HepG2 (cell line): ENCODE measurements around the gene ABHD6. TPM values are rescaled to one million over a fixed set of nuclear protein-coding genes. Genes with fewer than 3 reads are reported as not detected.

Source experiments
- AGO2 ChIP-seq: fragments of 200-400 bp; formaldehyde crosslinking; optimal IDR thresholded peaks from 2 replicates; pipeline ENCODE3; 2017; ENCODE audit warnings: mild to moderate bottlenecking, low read depth, low read length, moderate library complexity
- CENPT ChIP-seq: sonication (generic); formaldehyde crosslinking; IDR thresholded peaks from 2 replicates; pipeline ENCODE4 v1.8.0; 2022; ENCODE audit warnings: low read depth, mild to moderate bottlenecking, moderate library complexity, missing genetic modification reagents
- FOXM1 ChIP-seq: sonication (generic); formaldehyde crosslinking; IDR thresholded peaks from 2 replicates; pipeline ENCODE4 v1.5.0; 2020; ENCODE audit warnings: missing genetic modification reagents
- GTF3A ChIP-seq: sonication (generic); formaldehyde crosslinking; conservative IDR thresholded peaks from 2 replicates; pipeline ENCODE4 v1.4.0; 2020; ENCODE audit warnings: mild to moderate bottlenecking, missing genetic modification reagents
- KDM5A ChIP-seq: fragments of 200-600 bp; sonication (generic); IDR thresholded peaks from 2 replicates; pipeline ENCODE4 v1.7.0; 2018; ENCODE audit warnings: antibody characterized with exemption, mild to moderate bottlenecking, low read length, borderline replicate concordance
- MED1 ChIP-seq: sonication (generic); formaldehyde crosslinking; IDR thresholded peaks from 2 replicates; pipeline ENCODE4 v1.4.0; 2020; ENCODE audit warnings: missing genetic modification reagents
- PHF8 ChIP-seq: sonication (generic); formaldehyde crosslinking; IDR thresholded peaks from 2 replicates; pipeline ENCODE4 v1.5.0; 2020; ENCODE audit warnings: missing genetic modification reagents
- RORA ChIP-seq: sonication (generic); formaldehyde crosslinking; IDR thresholded peaks from 2 replicates; pipeline ENCODE4 v1.5.0; 2020; ENCODE audit warnings: mild to moderate bottlenecking, missing genetic modification reagents, moderate library complexity
- TAF1 ChIP-seq: sonication (generic); formaldehyde crosslinking; IDR thresholded peaks from 2 replicates; pipeline ENCODE4 v1.4.0; 2020; ENCODE audit warnings: missing genetic modification reagents
- TARDBP ChIP-seq: sonication (generic); formaldehyde crosslinking; IDR thresholded peaks from 2 replicates; pipeline ENCODE4 v1.8.0; 2022; ENCODE audit warnings: mild to moderate bottlenecking, missing genetic modification reagents
- TRIM22 ChIP-seq: fragments of 450-650 bp; IDR thresholded peaks from 2 replicates; pipeline ENCODE4 v1.6.1; 2017
- YEATS4 ChIP-seq: sonication (generic); formaldehyde crosslinking; IDR thresholded peaks from 2 replicates; pipeline ENCODE4 v1.4.0; 2020; ENCODE audit warnings: missing genetic modification reagents, borderline replicate concordance
- YY1 ChIP-seq: IDR thresholded peaks from 2 replicates; pipeline ENCODE4 v1.6.1; 2011; ENCODE audit warnings: low read length, low read depth, moderate library complexity, mild to moderate bottlenecking; ENCODE audit not compliant: insufficient read depth, insufficient replicate concordance
- ZNF367 ChIP-seq: sonication (generic); formaldehyde crosslinking; IDR thresholded peaks from 2 replicates; pipeline ENCODE4 v1.4.0; 2020; ENCODE audit warnings: missing genetic modification reagents, borderline replicate concordance
- ZNF432 ChIP-seq: sonication (generic); formaldehyde crosslinking; IDR thresholded peaks from 2 replicates; pipeline ENCODE4 v1.5.0; 2020; ENCODE audit warnings: missing genetic modification reagents, mild to moderate bottlenecking, borderline replicate concordance
- ZNF772 ChIP-seq: sonication (generic); formaldehyde crosslinking; IDR thresholded peaks from 2 replicates; pipeline ENCODE4 v1.5.0; 2020; ENCODE audit warnings: mild to moderate bottlenecking, missing genetic modification reagents
- polyA plus RNA-seq, 8 experiments: library from polyadenylated mRNA; depleted of rRNA in 3 of 8; stranded (reverse) in 7 of 8; unstranded in 1 of 8; fragments of >200 nt; fragmentation: Illumina TruSeq in 4 of 8; extraction: Trizol in 4 of 8; gene quantifications; 2 replicates each; pipeline versions ENCODE4 v1.2.1 to v1.2.3, GENCODE V29; 2011 to 2016; ENCODE audit warnings: low read depth in 4 of 8, missing spikeins in 1 of 8, mixed read lengths in 1 of 8; ENCODE audit not compliant: insufficient read depth in 1 of 8
- total RNA-seq, 5 experiments: library from RNA; depleted of rRNA; stranded (reverse); fragments of >200 nt; fragmentation: Illumina TruSeq; extraction: Trizol; gene quantifications; 2 replicates each; pipeline ENCODE4 v1.2.3, GENCODE V29; 2016; ENCODE audit warnings: low read depth in 1 of 5
- TF ChIP-seq, protein P1 (sequence below): sonication (generic); formaldehyde crosslinking; IDR thresholded peaks from 2 replicates; pipeline ENCODE4 v1.5.0; 2020; ENCODE audit warnings: mild to moderate bottlenecking, missing genetic modification reagents
- TF ChIP-seq, protein P2 (sequence below): sonication (generic); formaldehyde crosslinking; IDR thresholded peaks from 2 replicates; pipeline ENCODE4 v1.5.0; 2020; ENCODE audit warnings: missing genetic modification reagents
- TF ChIP-seq, protein P3 (sequence below): sonication (generic); formaldehyde crosslinking; IDR thresholded peaks from 2 replicates; pipeline ENCODE4 v1.5.1; 2020; ENCODE audit warnings: mild to moderate bottlenecking, missing genetic modification reagents, moderate library complexity
- TF ChIP-seq, protein P4 (sequence below): sonication (generic); formaldehyde crosslinking; IDR thresholded peaks from 2 replicates; pipeline ENCODE4 v1.5.0; 2020; ENCODE audit warnings: mild to moderate bottlenecking, missing genetic modification reagents, borderline replicate concordance

Gene ABHD6
- total and polyA plus RNA-seq, 2 of the 13 experiments (the other 11 are each of a cell fraction or from before 2014, with no cell fraction given), result 9.0 to 17.2 TPM

DNA sequence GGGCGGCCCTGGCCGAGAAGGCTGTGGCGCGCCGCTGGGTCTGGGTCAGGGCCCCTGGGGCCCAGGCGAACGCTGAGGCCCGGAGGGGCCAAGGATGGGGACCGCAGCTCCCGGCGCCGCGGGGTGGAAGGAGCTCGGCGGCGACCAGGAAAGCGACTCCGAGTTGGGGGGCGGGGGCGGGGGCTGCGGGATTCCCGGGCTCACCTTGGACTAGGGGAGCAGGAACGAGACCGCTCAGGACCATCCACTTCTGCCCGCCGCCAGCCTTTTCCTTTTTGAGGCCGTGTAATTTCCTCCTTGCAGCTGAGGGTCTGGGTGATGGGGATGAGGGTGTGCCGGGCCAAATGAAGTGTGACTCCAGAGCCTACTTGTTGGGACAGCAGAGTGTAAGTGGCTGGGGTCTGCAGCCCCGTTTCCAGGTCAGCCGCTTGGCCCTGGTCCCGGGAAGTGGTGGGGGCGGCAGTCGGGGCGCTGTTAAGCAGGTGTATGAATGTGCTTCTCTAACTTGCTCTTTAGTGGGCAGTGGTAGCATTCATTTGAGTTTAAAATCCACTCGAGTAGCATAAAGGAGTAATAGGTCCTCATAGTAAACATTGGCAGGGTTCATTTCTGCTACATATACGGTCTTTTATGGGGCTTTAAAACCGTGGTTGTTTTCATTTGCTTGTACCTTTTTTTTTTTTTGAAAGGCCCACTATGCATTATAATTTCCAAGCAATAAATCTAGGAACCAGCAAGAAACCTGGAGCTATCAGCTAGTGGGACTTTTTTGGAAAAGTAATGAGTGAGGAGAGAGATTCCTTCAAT is 95.8 kb downstream of the ABHD6 start (continued):
- TF ChIP-seq, protein P1, sequence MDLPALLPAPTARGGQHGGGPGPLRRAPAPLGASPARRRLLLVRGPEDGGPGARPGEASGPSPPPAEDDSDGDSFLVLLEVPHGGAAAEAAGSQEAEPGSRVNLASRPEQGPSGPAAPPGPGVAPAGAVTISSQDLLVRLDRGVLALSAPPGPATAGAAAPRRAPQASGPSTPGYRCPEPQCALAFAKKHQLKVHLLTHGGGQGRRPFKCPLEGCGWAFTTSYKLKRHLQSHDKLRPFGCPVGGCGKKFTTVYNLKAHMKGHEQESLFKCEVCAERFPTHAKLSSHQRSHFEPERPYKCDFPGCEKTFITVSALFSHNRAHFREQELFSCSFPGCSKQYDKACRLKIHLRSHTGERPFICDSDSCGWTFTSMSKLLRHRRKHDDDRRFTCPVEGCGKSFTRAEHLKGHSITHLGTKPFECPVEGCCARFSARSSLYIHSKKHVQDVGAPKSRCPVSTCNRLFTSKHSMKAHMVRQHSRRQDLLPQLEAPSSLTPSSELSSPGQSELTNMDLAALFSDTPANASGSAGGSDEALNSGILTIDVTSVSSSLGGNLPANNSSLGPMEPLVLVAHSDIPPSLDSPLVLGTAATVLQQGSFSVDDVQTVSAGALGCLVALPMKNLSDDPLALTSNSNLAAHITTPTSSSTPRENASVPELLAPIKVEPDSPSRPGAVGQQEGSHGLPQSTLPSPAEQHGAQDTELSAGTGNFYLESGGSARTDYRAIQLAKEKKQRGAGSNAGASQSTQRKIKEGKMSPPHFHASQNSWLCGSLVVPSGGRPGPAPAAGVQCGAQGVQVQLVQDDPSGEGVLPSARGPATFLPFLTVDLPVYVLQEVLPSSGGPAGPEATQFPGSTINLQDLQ, result peak; percentile 12; the same call in 1 of the 2 replicates
- TF ChIP-seq TAF1 (CRISPR knock-in tag) (no peak), GTF3A (CRISPR knock-in tag) (no peak), ZNF432 (CRISPR knock-in tag) (no peak), ZNF367 (CRISPR knock-in tag) (no peak), PHF8 (0 out of 2 replicates have a peak, but pooled peaks have one; percentile 2), YY1 (no peak), RORA (CRISPR knock-in tag) (no peak), YEATS4 (CRISPR knock-in tag) (0 out of 2 replicates have a peak, but pooled peaks have one; percentile 18), TRIM22 (no peak), CENPT (CRISPR knock-in tag) (no peak), ZNF772 (CRISPR knock-in tag) (no peak), FOXM1 (CRISPR knock-in tag) (no peak), KDM5A (peak; percentile 25; the same call in 1 of the 2 replicates), AGO2 (no peak), TARDBP (CRISPR knock-in tag) (no peak), MED1 (CRISPR knock-in tag) (0 out of 2 replicates have a peak, but pooled peaks have one; percentile 23)
- TF ChIP-seq, protein P2, sequence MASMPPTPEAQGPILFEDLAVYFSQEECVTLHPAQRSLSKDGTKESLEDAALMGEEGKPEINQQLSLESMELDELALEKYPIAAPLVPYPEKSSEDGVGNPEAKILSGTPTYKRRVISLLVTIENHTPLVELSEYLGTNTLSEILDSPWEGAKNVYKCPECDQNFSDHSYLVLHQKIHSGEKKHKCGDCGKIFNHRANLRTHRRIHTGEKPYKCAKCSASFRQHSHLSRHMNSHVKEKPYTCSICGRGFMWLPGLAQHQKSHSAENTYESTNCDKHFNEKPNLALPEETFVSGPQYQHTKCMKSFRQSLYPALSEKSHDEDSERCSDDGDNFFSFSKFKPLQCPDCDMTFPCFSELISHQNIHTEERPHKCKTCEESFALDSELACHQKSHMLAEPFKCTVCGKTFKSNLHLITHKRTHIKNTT (CRISPR knock-in tag), result no peak
- TF ChIP-seq, protein P3, sequence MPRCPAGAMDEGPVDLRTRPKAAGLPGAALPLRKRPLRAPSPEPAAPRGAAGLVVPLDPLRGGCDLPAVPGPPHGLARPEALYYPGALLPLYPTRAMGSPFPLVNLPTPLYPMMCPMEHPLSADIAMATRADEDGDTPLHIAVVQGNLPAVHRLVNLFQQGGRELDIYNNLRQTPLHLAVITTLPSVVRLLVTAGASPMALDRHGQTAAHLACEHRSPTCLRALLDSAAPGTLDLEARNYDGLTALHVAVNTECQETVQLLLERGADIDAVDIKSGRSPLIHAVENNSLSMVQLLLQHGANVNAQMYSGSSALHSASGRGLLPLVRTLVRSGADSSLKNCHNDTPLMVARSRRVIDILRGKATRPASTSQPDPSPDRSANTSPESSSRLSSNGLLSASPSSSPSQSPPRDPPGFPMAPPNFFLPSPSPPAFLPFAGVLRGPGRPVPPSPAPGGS (CRISPR knock-in tag), result no peak
- TF ChIP-seq, protein P4, sequence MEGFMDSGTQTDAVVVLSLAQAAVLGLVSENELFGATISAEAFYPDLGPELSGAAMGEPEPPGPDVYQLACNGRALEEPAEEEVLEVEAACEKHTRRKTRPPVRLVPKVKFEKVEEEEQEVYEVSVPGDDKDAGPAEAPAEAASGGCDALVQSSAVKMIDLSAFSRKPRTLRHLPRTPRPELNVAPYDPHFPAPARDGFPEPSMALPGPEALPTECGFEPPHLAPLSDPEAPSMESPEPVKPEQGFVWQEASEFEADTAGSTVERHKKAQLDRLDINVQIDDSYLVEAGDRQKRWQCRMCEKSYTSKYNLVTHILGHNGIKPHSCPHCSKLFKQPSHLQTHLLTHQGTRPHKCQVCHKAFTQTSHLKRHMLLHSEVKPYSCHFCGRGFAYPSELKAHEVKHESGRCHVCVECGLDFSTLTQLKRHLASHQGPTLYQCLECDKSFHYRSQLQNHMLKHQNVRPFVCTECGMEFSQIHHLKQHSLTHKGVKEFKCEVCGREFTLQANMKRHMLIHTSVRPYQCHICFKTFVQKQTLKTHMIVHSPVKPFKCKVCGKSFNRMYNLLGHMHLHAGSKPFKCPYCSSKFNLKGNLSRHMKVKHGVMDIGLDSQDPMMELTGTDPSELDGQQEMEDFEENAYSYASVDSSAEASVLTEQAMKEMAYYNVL (CRISPR knock-in tag), result no peak
